OCI-M2 (cell line): ENCODE data around the gene DHRS13.
A peak's percentile ranks its signal among the peaks of the same experiment; 100 is the strongest.
"Not testable (repeated sequence)": the region's sequence is repeated elsewhere in the genome, so short reads cannot be mapped to it uniquely, and the experiment has no call there.

ENCODE experiments used
- DNase-seq: peaks from one replicate; lab custom pipeline; 2025; ENCODE audit not compliant: unreplicated experiment; lab: John Stamatoyannopoulos, UW

Gene DHRS13

GRCh38 chr17:28883967-28884702 lies 18.7 kb downstream of the DHRS13 start:
- DNase-seq = no peak

- no peak for DNase-seq
These were observed 20.6 kb downstream of the DHRS13 start for GRCh38 chr17:28882154-28882895.

- no peak for DNase-seq
These were observed 21.3 kb downstream of the DHRS13 start for GRCh38 chr17:28881533-28882056.

- DNase-seq = no peak
These were observed 22.3 kb downstream of the DHRS13 start for GRCh38 chr17:28880572-28880945.

- DNase-seq = no peak
These were observed 22.9 kb downstream of the DHRS13 start for GRCh38 chr17:28879886-28880571.

GRCh38 chr17:28878981-28879380 lies 23.9 kb downstream of the DHRS13 start:
- DNase-seq = no peak

- no peak for DNase-seq
These were observed 24.5 kb downstream of the DHRS13 start for GRCh38 chr17:28878158-28878910.

- not testable (repeated sequence) for DNase-seq
These were observed 25.6 kb downstream of the DHRS13 start for GRCh38 chr17:28877150-28877711.

GRCh38 chr17:28875848-28876550 lies 26.9 kb downstream of the DHRS13 start:
- DNase-seq = no peak

GRCh38 chr17:28874750-28875149 lies 28.1 kb downstream of the DHRS13 start:
- DNase-seq = no peak

GRCh38 chr17:28873839-28874238 lies 29.0 kb downstream of the DHRS13 start:
- no peak for DNase-seq

- no peak for DNase-seq
These were observed 31.8 kb downstream of the DHRS13 start for GRCh38 chr17:28871056-28871579.

GRCh38 chr17:28867276-28867675 lies 35.6 kb downstream of the DHRS13 start:
- DNase-seq = no peak

GRCh38 chr17:28865946-28866752 lies 36.7 kb downstream of the DHRS13 start:
- no peak for DNase-seq

GRCh38 chr17:28864991-28865849 lies 37.7 kb downstream of the DHRS13 start:
- peak; percentile 86 for DNase-seq

GRCh38 chr17:28863953-28864352 lies 38.9 kb downstream of the DHRS13 start:
- DNase-seq = no peak

- DNase-seq = peak; percentile 45
These were observed 40.3 kb downstream of the DHRS13 start for GRCh38 chr17:28862561-28862960.
